Neural progenitor cell (in vitro differentiated cells): ENCODE data around the gene FMN1. TPM values are rescaled to one million over a fixed set of nuclear protein-coding genes. Genes with fewer than 3 reads are reported as not detected.

ENCODE experiments used
- DNase-seq: peaks from one replicate; pipeline ENCODE4 v3.0.0-alpha.2; 2016; ENCODE audit warnings: low spot score
- H2AFZ ChIP-seq: fragments of 200-600 bp; sonication (generic); replicated peaks from 2 replicates; pipeline ENCODE4 v1.6.1; 2016; ENCODE audit warnings: antibody characterized with exemption
- H3F3A ChIP-seq: fragments of 200-600 bp; sonication (generic); 2 replicates; pipeline ENCODE4 v1.6.1; 2016; ENCODE audit warnings: antibody characterized with exemption, low read depth
- H3K27ac ChIP-seq: fragments of 200-600 bp; sonication (generic); 2 replicates; pipeline ENCODE4 v1.5.1; 2016; ENCODE audit warnings: mild to moderate bottlenecking
- H3K27me3 ChIP-seq: fragments of 200-600 bp; sonication (generic); 2 replicates; pipeline ENCODE4 v1.6.1; 2016; ENCODE audit warnings: mild to moderate bottlenecking, moderate library complexity
- H3K36me3 ChIP-seq: fragments of 200-600 bp; sonication (generic); 2 replicates; pipeline ENCODE4 v1.5.1; 2016
- H3K4me1 ChIP-seq: fragments of 200-600 bp; sonication (generic); 2 replicates; pipeline ENCODE4 v1.6.1; 2016; ENCODE audit warnings: mixed run types
- H3K4me2 ChIP-seq: fragments of 200-600 bp; sonication (generic); 2 replicates; pipeline ENCODE4 v1.6.1; 2016
- H3K4me3 ChIP-seq: fragments of 200-600 bp; sonication (generic); 2 replicates; pipeline ENCODE4 v1.5.1; 2016
- H3K79me2 ChIP-seq: fragments of 200-600 bp; sonication (generic); 2 replicates; pipeline ENCODE4 v1.6.1; 2016; ENCODE audit warnings: low read depth
- H3K9ac ChIP-seq: fragments of 200-600 bp; sonication (generic); 2 replicates; pipeline ENCODE4 v1.6.1; 2016
- H3K9me3 ChIP-seq: fragments of 200-600 bp; sonication (generic); 2 replicates; pipeline ENCODE4 v1.5.1; 2016; ENCODE audit warnings: low read depth
- H4K20me1 ChIP-seq: fragments of 200-600 bp; sonication (generic); 2 replicates; pipeline ENCODE4 v1.6.1; 2016; ENCODE audit warnings: low read depth
- H3K27ac Mint-ChIP-seq: 3 replicates; pipeline ENCODE4 v1.8.0; 2021; ENCODE audit warnings: mixed read lengths
- H3K27me3 Mint-ChIP-seq: 2 replicates; pipeline ENCODE4 v1.8.0; 2022; ENCODE audit warnings: low read depth, mild to moderate bottlenecking, inconsistent platforms, moderate library complexity, mixed read lengths; ENCODE audit not compliant: insufficient read depth
- H3K36me3 Mint-ChIP-seq: 3 replicates; pipeline ENCODE4 v1.8.0; 2021; ENCODE audit warnings: mixed read lengths
- H3K4me1 Mint-ChIP-seq: 3 replicates; pipeline ENCODE4 v1.8.0; 2021; ENCODE audit warnings: mixed read lengths
- H3K4me3 Mint-ChIP-seq: 3 replicates; pipeline ENCODE4 v1.8.0; 2021; ENCODE audit warnings: mild to moderate bottlenecking, moderate library complexity, mixed read lengths
- H3K9me3 Mint-ChIP-seq: 3 replicates; pipeline ENCODE4 v1.8.0; 2020; ENCODE audit warnings: mixed read lengths
- EZH2 ChIP-seq: fragments of 200-600 bp; sonication (generic); IDR thresholded peaks from 2 replicates; pipeline ENCODE4 v1.6.1; 2017; ENCODE audit warnings: antibody characterized with exemption, mild to moderate bottlenecking, moderate library complexity
- EZH2phosphoT487 ChIP-seq: fragments of 200-600 bp; sonication (generic); IDR thresholded peaks from 2 replicates; pipeline ENCODE4 v1.6.1; 2017; ENCODE audit warnings: antibody characterized with exemption
- total RNA-seq: library from RNA; depleted of rRNA; stranded (reverse); fragments of >200 nt; gene quantifications from 2 replicates; pipeline ENCODE4 v1.2.3, GENCODE V29; 2015; ENCODE audit warnings: low replicate concordance
- TF ChIP-seq, protein P1 (sequence below): fragments of 200-600 bp; sonication (generic); IDR thresholded peaks from 2 replicates; pipeline ENCODE4 v1.5.1; 2017; ENCODE audit warnings: antibody characterized with exemption, mild to moderate bottlenecking

The FMN1 gene
- total RNA-seq, 1 donor from 2014 or later: 5.7 TPM

DNA sequence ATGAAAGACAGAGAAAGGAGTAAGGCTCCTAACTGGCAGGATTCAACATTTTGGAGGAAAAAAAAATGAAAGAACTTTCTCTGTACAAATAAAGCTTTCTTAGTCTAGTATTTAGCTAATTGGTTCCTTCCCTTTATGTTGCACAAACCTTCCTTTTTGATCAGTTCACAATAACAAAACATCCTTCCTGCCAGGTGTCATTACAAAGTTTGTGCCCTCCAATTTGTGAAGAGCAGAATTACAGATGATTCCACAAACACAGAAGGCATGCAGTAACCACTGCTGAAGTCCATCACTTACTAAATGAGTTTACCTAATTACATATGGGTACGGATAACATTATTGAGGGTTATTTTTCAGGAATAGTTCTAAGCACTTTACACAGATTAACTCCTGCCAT, 179.9 kb downstream of the FMN1 start:
- Mint-ChIP-seq H3K36me3 (no peaks in the 10 kb centered on the region), H3K4me1 (no peaks in the 10 kb centered on the region), H3K4me3 (no peak overlapping the region), H3K27me3 (no peaks in the 10 kb centered on the region), H3K9me3 (peaks cover 6% of the 10 kb centered on the region), H3K27ac (no peak overlapping the region)
- Histone ChIP-seq H3K4me3 (no peak overlapping the region), H3K9ac (no peak overlapping the region), H3F3A (no peaks in the 10 kb centered on the region), H3K27me3 (no peaks in the 10 kb centered on the region), H3K9me3 (no peaks in the 10 kb centered on the region), H3K4me2 (no peak overlapping the region), H3K36me3 (no peaks in the 10 kb centered on the region), H3K27ac (no peak overlapping the region), H3K4me1 (no peaks in the 10 kb centered on the region), H4K20me1 (no peaks in the 10 kb centered on the region), H2AFZ (no peak overlapping the region), H3K79me2 (no peaks in the 10 kb centered on the region)
- TF ChIP-seq EZH2 (no peak), EZH2phosphoT487 (no peak)
- TF ChIP-seq, protein P1, sequence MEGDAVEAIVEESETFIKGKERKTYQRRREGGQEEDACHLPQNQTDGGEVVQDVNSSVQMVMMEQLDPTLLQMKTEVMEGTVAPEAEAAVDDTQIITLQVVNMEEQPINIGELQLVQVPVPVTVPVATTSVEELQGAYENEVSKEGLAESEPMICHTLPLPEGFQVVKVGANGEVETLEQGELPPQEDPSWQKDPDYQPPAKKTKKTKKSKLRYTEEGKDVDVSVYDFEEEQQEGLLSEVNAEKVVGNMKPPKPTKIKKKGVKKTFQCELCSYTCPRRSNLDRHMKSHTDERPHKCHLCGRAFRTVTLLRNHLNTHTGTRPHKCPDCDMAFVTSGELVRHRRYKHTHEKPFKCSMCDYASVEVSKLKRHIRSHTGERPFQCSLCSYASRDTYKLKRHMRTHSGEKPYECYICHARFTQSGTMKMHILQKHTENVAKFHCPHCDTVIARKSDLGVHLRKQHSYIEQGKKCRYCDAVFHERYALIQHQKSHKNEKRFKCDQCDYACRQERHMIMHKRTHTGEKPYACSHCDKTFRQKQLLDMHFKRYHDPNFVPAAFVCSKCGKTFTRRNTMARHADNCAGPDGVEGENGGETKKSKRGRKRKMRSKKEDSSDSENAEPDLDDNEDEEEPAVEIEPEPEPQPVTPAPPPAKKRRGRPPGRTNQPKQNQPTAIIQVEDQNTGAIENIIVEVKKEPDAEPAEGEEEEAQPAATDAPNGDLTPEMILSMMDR: no peak
- DNase-seq: no peak

DNA sequence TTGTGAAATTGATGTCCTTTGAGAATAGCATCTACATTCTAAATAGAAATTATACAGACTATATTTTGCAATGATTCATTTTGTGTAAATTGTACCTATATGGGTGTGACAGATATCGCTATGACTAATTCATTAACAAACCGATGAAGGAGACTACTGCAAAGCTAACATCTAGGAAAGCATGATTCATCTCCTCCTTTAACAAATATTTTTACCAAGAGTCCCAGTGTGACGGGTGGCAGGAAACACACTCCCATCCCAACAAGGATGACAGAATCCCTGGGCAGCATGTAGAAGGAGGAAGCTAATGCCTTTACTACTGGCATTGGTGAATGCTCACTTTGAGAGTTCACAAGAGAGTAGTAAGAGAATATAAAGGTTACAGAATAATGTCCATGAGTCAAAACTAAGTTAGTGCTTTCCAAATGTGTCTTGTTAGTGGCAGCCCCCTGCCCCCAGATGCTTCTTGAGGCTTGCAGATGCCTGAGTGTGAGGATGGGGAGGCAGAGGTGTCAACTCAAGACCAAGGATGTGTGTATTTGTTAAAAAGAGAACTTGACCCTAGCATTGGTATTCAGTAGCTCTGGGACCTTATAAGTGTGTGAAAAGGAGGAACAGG, 180.6 kb downstream of the FMN1 start:
- H3K27me3 Mint-ChIP-seq: no peaks in the 10 kb centered on the region
- peaks cover 6% of the 10 kb centered on the region for H3K9me3 Mint-ChIP-seq
- Histone ChIP-seq H3K9me3 (no peaks in the 10 kb centered on the region), H3K27me3 (no peaks in the 10 kb centered on the region), H3K4me3 (no peak overlapping the region), H4K20me1 (no peaks in the 10 kb centered on the region), H3K4me1 (no peaks in the 10 kb centered on the region), H3K79me2 (no peaks in the 10 kb centered on the region), H2AFZ (no peak overlapping the region), H3K4me2 (no peak overlapping the region), H3K27ac (no peak overlapping the region), H3K9ac (no peak overlapping the region), H3F3A (no peaks in the 10 kb centered on the region), H3K36me3 (no peaks in the 10 kb centered on the region)
- no peak overlapping the region for H3K4me3 Mint-ChIP-seq
- no peak for TF ChIP-seq EZH2
- no peak for TF ChIP-seq EZH2phosphoT487
- TF ChIP-seq, protein P1: no peak
- H3K36me3 Mint-ChIP-seq: no peaks in the 10 kb centered on the region
- no peak overlapping the region for H3K27ac Mint-ChIP-seq
- no peak for DNase-seq
- H3K4me1 Mint-ChIP-seq: no peaks in the 10 kb centered on the region

DNA sequence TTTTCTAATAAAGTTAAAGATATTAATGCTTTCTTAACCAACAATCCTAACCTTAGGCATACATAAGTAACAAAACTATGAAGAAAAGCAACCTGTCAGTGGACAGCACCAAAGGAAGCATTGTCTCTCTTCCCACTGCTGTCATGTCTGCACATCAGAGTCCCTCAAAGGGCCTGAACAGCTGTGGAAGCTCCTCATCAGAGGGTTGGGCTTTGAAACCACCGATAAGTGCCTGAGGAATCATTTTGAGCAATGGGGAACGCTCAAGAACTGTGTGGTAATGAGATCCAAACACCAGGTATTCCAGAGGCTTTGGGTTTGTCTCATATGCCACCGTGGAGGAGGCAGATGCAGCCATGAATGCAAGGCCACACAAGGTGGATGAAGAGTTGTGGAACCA, 182.5 kb downstream of the FMN1 start:
- H3K4me1 ChIP-seq: peaks cover 11% of the 10 kb centered on the region
- H3K27me3 ChIP-seq: no peaks in the 10 kb centered on the region
- H3K27ac ChIP-seq: no peak overlapping the region
- H3F3A ChIP-seq: no peaks in the 10 kb centered on the region
- no peak for DNase-seq
- peaks cover 13% of the 10 kb centered on the region for H3K4me1 Mint-ChIP-seq
- no peak overlapping the region for H3K27ac Mint-ChIP-seq
- no peak overlapping the region for H3K4me3 ChIP-seq
- H3K9me3 Mint-ChIP-seq: no peaks in the 10 kb centered on the region
- H3K36me3 Mint-ChIP-seq: no peaks in the 10 kb centered on the region
- H2AFZ ChIP-seq: no peak overlapping the region
- TF ChIP-seq, protein P1: no peak
- TF ChIP-seq EZH2phosphoT487 (no peak), EZH2 (no peak)
- H3K79me2 ChIP-seq: no peaks in the 10 kb centered on the region
- no peaks in the 10 kb centered on the region for H4K20me1 ChIP-seq
- no peaks in the 10 kb centered on the region for H3K9me3 ChIP-seq
- H3K27me3 Mint-ChIP-seq: peaks cover 4% of the 10 kb centered on the region
- H3K36me3 ChIP-seq: no peaks in the 10 kb centered on the region
- H3K4me3 Mint-ChIP-seq: no peak overlapping the region
- no peak overlapping the region for H3K4me2 ChIP-seq
- H3K9ac ChIP-seq: no peak overlapping the region
